ENCODE results near the gene NR1D1. TPM values are rescaled to one million over a fixed set of nuclear protein-coding genes. Genes with fewer than 3 reads are reported as not detected.

Gene NR1D1
- total RNA-seq, 1 donor from 2014 or later, result 0.75 TPM

DNA sequence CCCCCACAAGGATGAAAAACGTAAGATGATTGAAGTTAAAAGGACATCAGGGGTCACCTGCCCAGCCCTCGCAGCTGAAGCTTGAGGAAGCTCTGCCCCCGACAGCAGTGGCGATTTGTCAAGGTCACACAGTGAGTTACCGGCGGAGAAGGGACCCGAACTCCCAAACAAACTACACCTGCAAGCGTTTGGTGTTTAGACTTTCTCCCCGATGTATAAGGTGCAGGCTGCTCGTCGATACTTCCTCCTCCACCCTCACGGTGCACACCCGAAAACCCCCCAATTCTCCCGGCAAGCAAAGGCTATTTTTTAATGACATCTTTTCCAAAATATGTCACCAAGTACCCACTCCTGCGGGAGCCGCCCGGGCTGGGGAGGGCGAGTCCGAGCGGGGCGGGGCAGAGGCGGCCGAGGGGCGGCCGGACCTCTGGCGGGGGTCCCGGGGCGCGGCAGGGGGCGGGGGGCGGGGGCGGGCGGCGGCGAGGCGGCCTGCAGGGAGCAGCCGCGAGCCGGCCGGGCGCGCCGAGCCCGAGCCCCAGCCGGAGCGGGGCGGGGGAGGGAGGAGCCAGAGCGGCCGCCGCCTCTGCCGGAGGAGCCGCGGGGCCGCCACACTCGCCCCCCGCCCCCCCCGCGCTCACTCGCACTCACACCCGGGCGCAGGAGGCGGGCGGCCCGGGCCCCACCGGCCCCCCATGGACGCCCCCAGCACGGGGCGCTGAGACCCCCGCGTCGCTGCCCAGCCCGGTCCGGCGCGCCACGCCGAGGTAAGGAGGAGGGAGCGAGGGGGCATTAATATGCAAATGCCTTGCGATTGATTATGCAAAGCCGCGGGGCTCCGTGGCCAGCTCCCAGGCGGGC lies 37.8 kb downstream of the NR1D1 start, which contains the start of gene THRA:
Gene THRA, plus strand, starts transcription at position 637 of the 858 bp plus-strand sequence. CDS start 11,524 bp downstream, outside the sequence.
- DNase-seq (ENCODE audit: low read depth), result no peak

DNA sequence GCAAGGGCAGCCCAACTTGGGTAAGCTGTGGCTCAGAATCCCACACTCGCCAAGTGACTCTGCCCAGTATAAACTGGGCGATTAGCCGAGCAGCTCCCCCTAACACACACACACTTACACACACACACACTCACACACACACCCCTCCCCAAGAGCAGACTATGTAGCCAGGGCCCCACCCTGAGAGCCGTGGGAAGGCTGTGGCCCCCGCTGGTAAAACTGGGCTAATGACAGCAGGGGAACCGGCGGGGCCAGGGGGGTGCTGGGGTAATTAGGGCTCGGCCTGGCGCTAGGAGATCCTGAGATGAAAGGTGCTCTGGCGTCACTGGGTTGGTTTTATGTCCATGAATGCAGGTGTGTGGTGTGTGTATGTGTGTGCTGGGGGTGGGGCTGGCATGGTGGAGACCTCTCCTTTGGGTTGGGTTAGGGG lies 38.8 kb downstream of the NR1D1 start:
- DNase-seq (ENCODE audit: low read depth), result no peak

DNA sequence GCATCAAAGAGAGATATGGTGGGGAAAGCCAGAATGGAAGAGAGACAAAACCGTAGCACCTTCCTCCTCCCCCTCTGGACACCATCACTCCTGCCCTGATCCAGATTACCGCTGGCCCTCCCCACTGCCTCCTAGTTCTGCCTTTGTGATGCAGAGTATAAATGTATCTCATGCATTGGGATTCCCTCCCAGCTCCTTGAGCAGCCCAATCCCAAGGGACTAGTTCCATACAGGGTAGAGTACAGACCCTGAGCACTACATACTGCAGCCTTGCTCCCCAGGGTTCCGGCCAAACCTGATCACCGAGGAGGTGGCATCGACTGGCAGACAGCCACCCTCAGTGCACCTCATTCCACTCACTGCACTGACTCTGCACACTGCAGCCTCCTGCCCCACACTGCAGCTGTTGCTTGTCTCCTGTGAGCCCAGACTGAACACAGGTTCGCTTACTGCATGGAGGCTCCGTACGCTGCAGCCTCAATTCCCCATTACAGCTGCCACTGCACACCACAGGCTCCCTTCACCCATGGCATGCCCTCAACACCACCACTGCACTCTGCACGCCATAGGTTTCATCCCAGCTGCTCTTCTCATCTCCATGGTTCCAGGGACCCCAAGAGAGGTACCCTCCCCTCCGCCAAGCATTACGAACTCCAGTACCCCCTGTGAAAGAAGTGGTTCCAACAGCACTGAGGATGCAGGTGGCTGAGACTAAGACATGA lies 39.3 kb downstream of the NR1D1 start:
- no peak for DNase-seq (ENCODE audit: low read depth)

DNA sequence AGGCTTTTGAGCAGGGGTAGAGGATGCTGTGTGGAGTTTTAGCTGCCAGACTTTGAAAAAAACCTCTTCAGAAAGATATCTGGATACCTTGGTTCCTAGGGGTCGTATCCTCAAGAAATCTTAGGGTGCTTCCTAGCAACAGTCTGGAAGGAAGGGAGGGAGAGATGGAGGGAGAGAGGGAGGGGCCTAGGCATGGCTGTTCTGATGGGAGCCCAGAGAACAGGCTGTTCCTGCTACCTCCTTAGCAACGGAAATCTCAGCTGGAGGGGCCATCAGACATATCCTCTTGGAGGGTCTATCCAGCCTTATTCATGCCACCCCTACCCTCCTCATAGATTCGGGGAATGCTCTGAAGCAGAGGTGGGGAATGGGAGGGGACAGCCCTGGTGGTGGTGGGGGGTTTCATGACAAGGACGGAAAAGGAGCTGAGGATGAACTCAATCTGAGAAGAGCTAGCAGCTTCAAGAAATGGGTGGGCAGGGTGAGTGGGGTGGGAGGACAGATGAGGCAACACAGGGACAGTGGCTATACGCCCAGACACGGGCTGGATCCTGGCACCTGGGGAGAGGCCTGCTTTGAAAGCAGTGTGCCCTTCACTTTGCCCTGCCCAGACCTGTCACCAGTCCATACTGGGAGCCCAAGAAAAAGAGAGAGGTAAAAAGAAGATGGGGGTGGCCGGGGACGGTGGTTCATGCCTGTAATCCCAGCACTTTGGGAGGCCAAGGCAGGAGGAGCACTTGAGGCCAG lies 40.5 kb downstream of the NR1D1 start:
- no peak for DNase-seq (ENCODE audit: low read depth)

DNA sequence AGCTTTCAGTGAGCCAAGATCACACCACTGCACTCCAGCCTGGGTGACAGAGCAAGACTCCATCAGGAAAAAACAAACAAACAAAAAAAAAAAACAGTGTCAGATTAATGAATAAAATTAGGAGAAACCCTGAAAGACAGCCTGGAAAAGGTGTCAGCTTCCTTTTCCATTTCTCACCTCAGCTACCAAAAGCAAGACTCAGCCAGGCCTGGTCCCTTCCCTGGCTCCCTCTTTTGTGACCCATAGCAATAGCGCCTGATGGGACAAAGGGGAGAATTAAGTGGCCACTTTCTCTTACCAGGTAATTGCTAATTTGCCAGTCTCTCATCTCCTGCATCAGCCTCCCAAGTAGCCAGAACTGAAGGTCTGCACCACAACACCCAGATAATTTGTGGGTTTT lies 41.5 kb downstream of the NR1D1 start:
- no peak for DNase-seq (ENCODE audit: low read depth)

DNA sequence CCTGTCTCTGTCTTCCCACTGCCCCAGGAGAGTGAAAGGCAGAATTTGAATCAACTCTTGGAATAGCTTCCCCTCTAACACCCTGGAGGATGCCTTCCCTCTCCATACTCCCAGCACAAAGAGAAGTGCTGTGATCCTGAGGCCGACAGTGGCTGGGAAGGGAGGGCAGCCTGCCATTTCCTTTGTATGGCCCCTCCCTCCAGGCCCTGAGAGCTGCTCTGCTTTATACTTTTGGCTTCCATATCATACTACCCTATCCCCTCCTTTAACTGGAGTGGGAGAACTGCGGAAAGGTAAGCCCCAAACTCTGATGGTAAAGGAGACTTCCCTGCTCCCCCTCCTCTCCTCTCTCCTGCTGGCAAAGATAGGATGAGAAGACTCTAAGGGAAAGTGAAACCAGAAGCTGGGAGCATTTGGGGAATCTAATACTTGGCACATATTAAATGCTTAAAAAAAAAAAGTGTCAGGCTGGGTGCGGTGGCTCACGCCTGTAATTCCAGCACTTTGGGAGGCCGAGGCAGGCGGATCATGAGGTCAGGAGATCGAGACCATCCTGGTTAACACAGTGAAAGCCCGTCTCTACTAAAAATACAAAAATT lies 42.1 kb downstream of the NR1D1 start:
- DNase-seq (ENCODE audit: low read depth), result no peak

DNA sequence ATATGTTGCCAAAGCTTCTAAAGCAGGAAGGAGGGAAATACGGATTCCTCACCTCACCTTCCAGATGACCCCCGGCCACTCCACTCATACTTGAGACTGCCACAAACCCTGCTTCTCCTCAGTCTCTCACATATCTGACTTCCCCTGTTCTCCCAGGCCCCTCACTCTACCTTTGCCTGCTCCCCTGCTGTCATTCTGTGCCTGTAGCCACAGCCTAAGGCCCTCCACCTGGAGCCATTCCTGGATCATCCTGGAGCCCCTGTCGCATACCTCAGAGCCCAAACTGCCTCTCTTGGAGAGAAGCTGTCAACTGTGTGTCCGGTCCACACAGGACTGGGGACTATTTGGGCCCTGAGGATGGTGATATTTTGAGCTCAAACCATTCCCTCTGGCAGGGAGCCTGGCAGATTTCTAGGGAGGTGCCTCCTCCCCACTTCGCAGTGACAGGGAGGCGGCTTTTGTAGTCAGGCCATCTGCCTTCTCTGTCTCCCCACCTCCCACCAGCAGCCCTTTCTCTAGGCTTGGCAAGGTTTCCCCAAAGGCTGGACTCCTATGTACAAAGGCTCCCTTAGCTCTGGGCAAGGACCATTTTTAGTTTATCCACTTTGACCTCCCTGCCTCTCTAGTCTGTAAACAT lies 43.9 kb downstream of the NR1D1 start:
- no peak for DNase-seq (ENCODE audit: low read depth)

Other genes starting within 250 kb of the NR1D1 start
- under 0.01 and 0.17 TPM in 2 replicates for gene IKZF3, start 236.3 kb downstream of the NR1D1 start, total RNA-seq
- not detected in 2 replicates for gene ZPBP2, start 232.4 kb downstream of the NR1D1 start, total RNA-seq
- gene GSDMB, start 182.0 kb downstream of the NR1D1 start, total RNA-seq, result 0.35 and 2.2 TPM in 2 replicates
- 55.2 and 89.6 TPM in 2 replicates for gene ORMDL3, start 173.0 kb downstream of the NR1D1 start, total RNA-seq
- gene LRRC3C, start 172.9 kb downstream of the NR1D1 start, total RNA-seq, result not detected in 2 replicates
- gene GSDMA, start 137.6 kb downstream of the NR1D1 start, total RNA-seq, result not detected in 2 replicates
- 89.6 and 121 TPM in 2 replicates for gene PSMD3, start 119.8 kb downstream of the NR1D1 start, total RNA-seq
- not detected in 2 replicates for gene CSF3, start 85.1 kb downstream of the NR1D1 start, total RNA-seq
- 35.3 and 54.3 TPM in 2 replicates for gene MED24, start 46.2 kb downstream of the NR1D1 start, total RNA-seq
- 3.5 and 22.0 TPM in 2 replicates for gene THRA, start 37.6 kb downstream of the NR1D1 start, total RNA-seq
- gene MSL1, start 21.4 kb upstream of the NR1D1 start, total RNA-seq, result 21.9 and 47.7 TPM in 2 replicates
- gene CASC3, start 39.9 kb upstream of the NR1D1 start, total RNA-seq, result 19.4 and 31.0 TPM in 2 replicates
- 1.8 TPM in 1 of 2 replicates, not detected in the other for gene RAPGEFL1, start 76.9 kb upstream of the NR1D1 start, total RNA-seq
- 9.6 and 24.5 TPM in 2 replicates for gene WIPF2, start 118.7 kb upstream of the NR1D1 start, total RNA-seq
- 2.6 and 19.1 TPM in 2 replicates for gene CDC6, start 187.3 kb upstream of the NR1D1 start, total RNA-seq
- gene RARA, start 208.6 kb upstream of the NR1D1 start, total RNA-seq, result 3.5 and 18.5 TPM in 2 replicates